ENCODE measurements around the gene MAN1A2. TPM values are rescaled to one million over a fixed set of nuclear protein-coding genes. Genes with fewer than 3 reads are reported as not detected.
"Not testable (repeated sequence)": the region's sequence is repeated elsewhere in the genome, so short reads cannot be mapped to it uniquely, and the experiment has no call there.

Gene MAN1A2
- total RNA-seq, 1 experiment from 2014 or later, result 38.1 TPM

- DNase-seq (ENCODE audit: low read depth, low spot score); H3K9me3 ChIP-seq (ENCODE audit: control insufficient read depth in 1 of 2, insufficient read depth in 1 of 2, low read depth in 1 of 2, low read length in 2 of 2); H3K27me3 ChIP-seq (ENCODE audit: insufficient read depth, low read length); H3K4me2 ChIP-seq (ENCODE audit: low read length); H3K9me2 ChIP-seq (ENCODE audit: insufficient read depth); H3K36me3 ChIP-seq (ENCODE audit: control insufficient read depth in 1 of 2, insufficient read depth in 2 of 2, low read length in 2 of 2); RAD21 ChIA-PET (ENCODE audit: low non-redundant PET in 1 of 2, low total read pairs in 2 of 2, uncharacterized antibody in 2 of 2, unreplicated experiment in 2 of 2); ATAC-seq; H2AFZ ChIP-seq (ENCODE audit: low read depth, low read length, poor library complexity, severe bottlenecking); H3K9ac ChIP-seq (ENCODE audit: low read length); H3K4me3 ChIP-seq (replicated peaks in 1 of 2; ENCODE audit: low read depth in 1 of 2, low read length in 2 of 2); H3K79me2 ChIP-seq (ENCODE audit: insufficient read depth, low read length); H3K4me1 ChIP-seq (ENCODE audit: control insufficient read depth in 1 of 2, insufficient read depth in 2 of 2, low read length in 2 of 2); intact Hi-C loops (cut with micrococcal nuclease); H3K27ac ChIP-seq (ENCODE audit: low read depth, low read length); POLR2A ChIA-PET; H4K20me1 ChIP-seq (ENCODE audit: insufficient read depth); BruUV-seq (replicated peaks): not testable (repeated sequence)
- CTCF ChIA-PET, result interaction anchor here (1.3 kb wide), 1 partner anchor 74 kb away, joined by 3 read pairs; no protein-coding TSS in a partner anchor
Observed at GRCh38 chr1:117358604-117358887, 8.7 kb upstream of the MAN1A2 start.

GRCh38 chr1:117359561-117360289 lies 7.5 kb upstream of the MAN1A2 start:
- no peaks in the 10 kb centered on the region for H3K36me3 ChIP-seq (ENCODE audit: control insufficient read depth in 1 of 2, insufficient read depth in 2 of 2, low read length in 2 of 2)
- no peaks in the 10 kb centered on the region for H3K27me3 ChIP-seq (ENCODE audit: insufficient read depth, low read length)
- BruUV-seq (replicated peaks), result no TSS peak
- no peak overlapping the region for H3K4me3 ChIP-seq (replicated peaks in 1 of 2; ENCODE audit: low read depth in 1 of 2, low read length in 2 of 2)
- H3K9me3 ChIP-seq (ENCODE audit: control insufficient read depth in 1 of 2, insufficient read depth in 1 of 2, low read depth in 1 of 2, low read length in 2 of 2), result no peaks in the 10 kb centered on the region
- no peak for DNase-seq (ENCODE audit: low read depth, low spot score)
- H3K4me2 ChIP-seq (ENCODE audit: low read length), result no peak overlapping the region
- no peaks in the 10 kb centered on the region for H4K20me1 ChIP-seq (ENCODE audit: insufficient read depth)
- intact Hi-C loops (cut with micrococcal nuclease), result no loop called here
- no peak overlapping the region for H3K9ac ChIP-seq (ENCODE audit: low read length)
- ChIA-PET RAD21 (ENCODE audit: low non-redundant PET in 1 of 2, low total read pairs in 2 of 2, uncharacterized antibody in 2 of 2, unreplicated experiment in 2 of 2) (no interaction called here), POLR2A (no interaction called here), CTCF (interaction anchor here (1.3 kb wide), 1 partner anchor 75 kb away, joined by 3 read pairs; no protein-coding TSS in a partner anchor)
- no peak for TF ChIP-seq MAX (IDR thresholded peaks at IDR 0.05)
- no peak for ATAC-seq
- no peaks in the 10 kb centered on the region for H3K9me2 ChIP-seq (ENCODE audit: insufficient read depth)
- H3K79me2 ChIP-seq (ENCODE audit: insufficient read depth, low read length), result no peaks in the 10 kb centered on the region
- no peak overlapping the region for H3K27ac ChIP-seq (ENCODE audit: low read depth, low read length)
- H2AFZ ChIP-seq (ENCODE audit: low read depth, low read length, poor library complexity, severe bottlenecking), result no peak overlapping the region
- peaks cover 0 to 2% of the 10 kb centered on the region in 2 experiments; a peak in 1 of 4 replicates for H3K4me1 ChIP-seq (ENCODE audit: control insufficient read depth in 1 of 2, insufficient read depth in 2 of 2, low read length in 2 of 2)

- H3K4me3 ChIP-seq (replicated peaks in 1 of 2; ENCODE audit: low read depth in 1 of 2, low read length in 2 of 2), result no peak overlapping the region
- RAD21 ChIA-PET (ENCODE audit: low non-redundant PET in 1 of 2, low total read pairs in 2 of 2, uncharacterized antibody in 2 of 2, unreplicated experiment in 2 of 2), result no interaction called here
- POLR2A ChIA-PET, result no interaction called here
- ATAC-seq, result no peak
- H4K20me1 ChIP-seq (ENCODE audit: insufficient read depth), result no peaks in the 10 kb centered on the region
- no peaks in the 10 kb centered on the region for H3K27me3 ChIP-seq (ENCODE audit: insufficient read depth, low read length)
- DNase-seq (ENCODE audit: low read depth, low spot score), result no peak
- no peaks in the 10 kb centered on the region for H3K36me3 ChIP-seq (ENCODE audit: control insufficient read depth in 1 of 2, insufficient read depth in 2 of 2, low read length in 2 of 2)
- no peaks in the 10 kb centered on the region for H3K9me2 ChIP-seq (ENCODE audit: insufficient read depth)
- CTCF ChIA-PET, result no interaction called here
- no peaks in the 10 kb centered on the region for H3K9me3 ChIP-seq (ENCODE audit: control insufficient read depth in 1 of 2, insufficient read depth in 1 of 2, low read depth in 1 of 2, low read length in 2 of 2)
- TF ChIP-seq POLR2A (IDR thresholded peaks at IDR 0.05; ENCODE audit: borderline replicate concordance, extremely low read depth, insufficient read depth, insufficient read length), result no peak
- TF ChIP-seq SIN3A (IDR thresholded peaks at IDR 0.05; ENCODE audit: low read depth), result no peak
- no peak for TF ChIP-seq ELF1 (IDR thresholded peaks at IDR 0.05; ENCODE audit: borderline replicate concordance, low read depth)
- TF ChIP-seq YY1 (IDR thresholded peaks at IDR 0.05; ENCODE audit: extremely low read depth, insufficient replicate concordance, low read depth, low read length), result no peak
- TF ChIP-seq CEBPB (IDR thresholded peaks at IDR 0.05; ENCODE audit: low read depth), result no peak
- no peak for TF ChIP-seq FOSL1 (IDR thresholded peaks at IDR 0.05; ENCODE audit: low read depth)
- TF ChIP-seq ATF3 (IDR thresholded peaks at IDR 0.05), result no peak
- TF ChIP-seq ZFX (IDR thresholded peaks at IDR 0.05), result no peak
- TF ChIP-seq ZNF274 (IDR thresholded peaks at IDR 0.05; ENCODE audit: low read depth, low read length), result no peak
- no peak for TF ChIP-seq EZH2phosphoT487 (IDR thresholded peaks at IDR 0.05; ENCODE audit: borderline replicate concordance)
- no peak for TF ChIP-seq SRF (IDR thresholded peaks at IDR 0.05; ENCODE audit: low read depth)
- TF ChIP-seq TCF7L2 (IDR thresholded peaks at IDR 0.05; ENCODE audit: borderline replicate concordance, extremely low read depth, insufficient read depth, insufficient read length), result no peak
- TF ChIP-seq RAD21 (IDR thresholded peaks at IDR 0.05; ENCODE audit: low read depth), result no peak
- no peak for TF ChIP-seq CBX3 (IDR thresholded peaks at IDR 0.05; ENCODE audit: low read depth)
- intact Hi-C loops (cut with micrococcal nuclease), result no loop called here
- BruUV-seq (replicated peaks), result no TSS peak
- H3K9ac ChIP-seq (ENCODE audit: low read length), result no peak overlapping the region
- H3K4me1 ChIP-seq (ENCODE audit: control insufficient read depth in 1 of 2, insufficient read depth in 2 of 2, low read length in 2 of 2), result peaks cover 6 to 14% of the 10 kb centered on the region in 2 experiments
- peaks cover 13% of the 10 kb centered on the region for H3K79me2 ChIP-seq (ENCODE audit: insufficient read depth, low read length)
- no peak overlapping the region for H3K27ac ChIP-seq (ENCODE audit: low read depth, low read length)
- no peak overlapping the region for H3K4me2 ChIP-seq (ENCODE audit: low read length)
- H2AFZ ChIP-seq (ENCODE audit: low read depth, low read length, poor library complexity, severe bottlenecking), result no peak overlapping the region
Observed at GRCh38 chr1:117362986-117363385, 4.3 kb upstream of the MAN1A2 start.

All from HCT116 (cell line).